BJ (cell line): Measurements from ENCODE around the gene FSTL3. TPM values are rescaled to one million over a fixed set of nuclear protein-coding genes. Genes with fewer than 3 reads are reported as not detected.

Source experiments
- CTCF ChIA-PET: fragments of 350-600 bp; formaldehyde crosslinking; extraction: SDS; loops from one replicate; lab custom pipeline; 2021; ENCODE audit warnings: antibody characterized with exemption, inconsistent platforms; lab: Yijun Ruan, JAX
- POLR2A ChIA-PET: fragments of 300-600 bp; sonication (Branson Sonifier 250); formaldehyde crosslinking; extraction: SDS; loops from one replicate; lab custom pipeline; 2021; ENCODE audit warnings: antibody characterized with exemption; lab: Charles Lee
- DNase-seq: peaks from one replicate; pipeline ENCODE4 v3.0.0-alpha.2; 2011; ENCODE audit warnings: low read depth
- H3K27me3 ChIP-seq: 2 replicates; pipeline ENCODE4 v1.6.0; 2011; ENCODE audit warnings: low read length; ENCODE audit not compliant: control insufficient read depth, insufficient read depth
- H3K36me3 ChIP-seq: 2 replicates; pipeline ENCODE4 v1.5.1; 2011; ENCODE audit warnings: low read length; ENCODE audit not compliant: control insufficient read depth, insufficient read depth
- H3K4me3 ChIP-seq: 2 replicates; pipeline ENCODE4 v1.5.1; 2011; ENCODE audit warnings: low read depth, mild to moderate bottlenecking, control low read depth, low read length
- polyA plus RNA-seq: library from polyadenylated mRNA; depleted of rRNA; stranded (reverse); fragments of >200 nt; gene quantifications from 2 replicates; pipeline ENCODE4 v1.2.3, GENCODE V29; 2011
- TF ChIP-seq, protein P1 (sequence below): IDR thresholded peaks from 2 replicates; pipeline ENCODE4 v1.5.1; 2011; ENCODE audit warnings: low read depth, mild to moderate bottlenecking, control low read depth, inconsistent platforms, low read length, moderate library complexity; ENCODE audit not compliant: insufficient read depth

The FSTL3 gene
- polyA plus RNA-seq, 1 experiment, result 83.2 TPM

DNA sequence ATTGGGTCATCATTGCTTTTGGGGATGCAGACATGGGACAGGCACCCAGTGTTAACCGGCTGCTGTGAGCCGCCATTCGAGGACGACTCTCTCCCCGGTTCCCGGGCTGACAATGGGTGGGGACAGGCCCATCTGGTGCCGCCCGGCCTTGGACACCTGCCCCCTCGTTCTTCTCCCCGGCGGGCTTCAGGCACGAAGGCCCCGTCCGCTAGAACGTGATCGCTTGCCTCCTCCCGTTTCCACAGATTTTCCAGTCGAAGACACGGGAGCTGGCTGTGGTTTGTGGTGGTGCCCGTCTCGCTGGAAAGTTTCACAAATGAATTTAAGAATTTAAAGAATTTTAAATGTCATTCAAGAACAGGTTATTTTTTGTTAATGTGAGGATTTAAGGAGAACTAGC is 34.6 kb downstream of the FSTL3 start:
- TF ChIP-seq, protein P1, sequence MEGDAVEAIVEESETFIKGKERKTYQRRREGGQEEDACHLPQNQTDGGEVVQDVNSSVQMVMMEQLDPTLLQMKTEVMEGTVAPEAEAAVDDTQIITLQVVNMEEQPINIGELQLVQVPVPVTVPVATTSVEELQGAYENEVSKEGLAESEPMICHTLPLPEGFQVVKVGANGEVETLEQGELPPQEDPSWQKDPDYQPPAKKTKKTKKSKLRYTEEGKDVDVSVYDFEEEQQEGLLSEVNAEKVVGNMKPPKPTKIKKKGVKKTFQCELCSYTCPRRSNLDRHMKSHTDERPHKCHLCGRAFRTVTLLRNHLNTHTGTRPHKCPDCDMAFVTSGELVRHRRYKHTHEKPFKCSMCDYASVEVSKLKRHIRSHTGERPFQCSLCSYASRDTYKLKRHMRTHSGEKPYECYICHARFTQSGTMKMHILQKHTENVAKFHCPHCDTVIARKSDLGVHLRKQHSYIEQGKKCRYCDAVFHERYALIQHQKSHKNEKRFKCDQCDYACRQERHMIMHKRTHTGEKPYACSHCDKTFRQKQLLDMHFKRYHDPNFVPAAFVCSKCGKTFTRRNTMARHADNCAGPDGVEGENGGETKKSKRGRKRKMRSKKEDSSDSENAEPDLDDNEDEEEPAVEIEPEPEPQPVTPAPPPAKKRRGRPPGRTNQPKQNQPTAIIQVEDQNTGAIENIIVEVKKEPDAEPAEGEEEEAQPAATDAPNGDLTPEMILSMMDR, result no peak
- peaks cover 12% of the 10 kb centered on the region for H3K27me3 ChIP-seq
- H3K36me3 ChIP-seq, result no peaks in the 10 kb centered on the region
- no peak for DNase-seq
- ChIA-PET POLR2A (no interaction called here), CTCF (interaction anchor here (0.6 to 1.0 kb wide), 2 partner anchors 23 to 29 kb away, joined by 3 read pairs; no protein-coding TSS in a partner anchor)
- H3K4me3 ChIP-seq, result no peak overlapping the region

DNA sequence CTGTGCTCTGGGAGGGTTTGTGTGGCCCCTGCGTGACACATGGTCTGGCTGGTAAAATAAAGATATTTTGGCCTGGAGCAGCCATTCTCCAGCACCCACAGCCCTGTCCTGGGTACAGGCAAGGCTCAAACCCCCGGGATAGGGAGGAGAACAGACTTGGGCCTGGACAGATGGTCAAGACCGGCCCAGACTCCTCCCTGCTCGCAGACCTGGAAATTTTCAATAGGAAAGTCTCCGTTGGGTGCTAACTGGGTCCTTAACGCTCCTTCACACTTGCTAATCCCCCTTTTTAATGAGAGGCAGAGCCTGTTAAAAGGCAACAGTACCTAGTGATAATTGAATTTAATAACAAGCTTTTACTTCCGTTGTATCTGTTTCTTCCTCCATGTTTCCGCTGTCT is 35.1 kb downstream of the FSTL3 start:
- TF ChIP-seq, protein P1, result no peak
- CTCF ChIA-PET, result interaction anchor here (1.0 kb wide), 1 partner anchor 29 kb away, joined by 3 read pairs; no protein-coding TSS in a partner anchor
- no peak for DNase-seq
- Histone ChIP-seq H3K27me3 (peaks cover 12% of the 10 kb centered on the region), H3K4me3 (no peak overlapping the region), H3K36me3 (no peaks in the 10 kb centered on the region)
- POLR2A ChIA-PET, result no interaction called here

DNA sequence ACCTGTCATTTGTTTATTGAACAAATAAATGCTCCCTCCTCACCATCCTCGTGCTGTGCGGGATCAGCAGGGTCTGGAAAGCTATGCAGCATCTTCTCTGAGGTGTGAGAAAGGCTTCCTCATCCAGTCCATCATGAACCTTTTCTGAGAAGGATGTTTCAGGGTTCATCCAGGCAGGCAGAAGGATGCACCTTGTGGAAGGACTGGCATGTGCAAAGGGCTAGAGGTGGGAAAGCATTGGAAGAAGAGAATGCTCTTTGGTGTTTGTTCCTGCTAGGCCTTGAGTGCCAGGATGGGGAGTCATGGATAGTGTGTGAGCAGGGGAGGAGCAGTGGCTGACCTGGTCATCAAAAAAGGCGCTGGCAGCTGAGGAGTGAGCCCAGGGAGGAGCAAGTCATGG is 39.2 kb downstream of the FSTL3 start:
- TF ChIP-seq, protein P1, result no peak
- ChIA-PET POLR2A (no interaction called here), CTCF (no interaction called here)
- Histone ChIP-seq H3K36me3 (no peaks in the 10 kb centered on the region), H3K27me3 (peaks cover 3% of the 10 kb centered on the region), H3K4me3 (no peak overlapping the region)
- DNase-seq, result no peak

DNA sequence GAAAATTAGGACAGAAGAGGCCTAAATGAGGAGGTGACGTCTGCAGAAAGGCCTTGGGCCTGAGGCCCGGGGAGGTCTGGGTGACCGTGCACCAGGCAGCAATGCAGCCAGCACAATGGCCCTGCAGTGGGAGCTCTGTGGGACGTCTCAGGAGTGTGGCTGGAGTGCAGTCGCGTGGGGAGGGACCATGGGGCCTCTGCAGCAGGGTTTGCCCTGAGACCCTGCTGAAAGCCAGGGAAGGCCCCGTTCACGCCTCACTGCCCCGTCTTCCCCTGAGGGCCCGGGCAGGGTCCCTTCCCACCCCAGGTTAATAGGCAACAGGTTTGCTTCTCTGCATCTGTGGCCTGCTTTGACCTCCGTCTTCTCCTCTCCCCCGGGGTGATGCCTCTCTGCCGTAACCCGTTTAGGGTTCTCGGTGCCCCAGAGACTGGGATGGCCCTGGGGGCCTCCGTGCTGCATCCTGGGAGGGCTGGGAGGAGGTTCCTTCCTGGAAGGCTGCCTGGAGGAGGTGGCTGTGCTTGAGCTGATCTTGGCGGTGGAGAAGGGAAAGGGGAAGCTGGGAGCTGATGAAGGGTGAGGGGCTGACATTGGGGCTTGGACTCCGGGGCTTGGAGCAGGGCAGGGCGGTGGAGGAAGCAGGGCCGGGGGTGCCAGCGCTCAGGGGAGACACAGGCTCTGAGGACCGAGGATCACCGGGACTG is 42.2 kb downstream of the FSTL3 start:
- TF ChIP-seq, protein P1, result no peak
- Histone ChIP-seq H3K36me3 (no peaks in the 10 kb centered on the region), H3K4me3 (no peak overlapping the region), H3K27me3 (peaks cover 5% of the 10 kb centered on the region; the same call in 1 of the 2 replicates)
- no peak for DNase-seq
- ChIA-PET POLR2A (no interaction called here), CTCF (interaction anchor here (1.0 kb wide), 1 partner anchor 16 kb away, joined by 3 read pairs; no protein-coding TSS in a partner anchor)

DNA sequence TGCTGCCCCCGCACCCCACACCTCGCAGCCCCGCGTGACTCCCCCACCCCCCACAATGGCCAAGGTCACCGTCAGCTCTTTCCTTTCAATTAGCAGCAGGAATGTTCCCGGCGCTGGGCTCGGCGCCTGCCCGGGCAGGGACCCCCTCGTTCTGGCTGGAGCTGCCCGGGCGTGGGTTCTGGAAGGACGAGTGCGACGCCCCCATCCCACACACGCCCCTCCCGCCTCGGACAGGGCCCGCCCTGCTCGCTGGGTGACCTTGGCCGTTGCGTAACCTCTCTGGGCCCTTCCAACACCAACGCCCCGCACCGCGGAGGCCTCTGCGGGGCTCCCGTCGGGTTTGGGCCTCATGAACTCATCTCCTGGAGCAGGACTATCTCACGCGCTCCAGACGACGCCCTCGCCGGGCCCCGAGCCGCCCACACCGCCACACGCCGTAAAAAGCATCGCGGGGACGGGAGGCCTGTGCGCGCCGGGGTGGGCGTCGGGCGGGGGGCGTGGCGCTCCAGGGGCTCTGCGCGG is 42.9 kb downstream of the FSTL3 start:
- POLR2A ChIA-PET, result no interaction called here
- H3K4me3 ChIP-seq, result no peak overlapping the region

More for the DNA sequence above, 42.9 kb downstream of the FSTL3 start:
- CTCF ChIA-PET, result no interaction called here
- no peaks in the 10 kb centered on the region for H3K36me3 ChIP-seq
- TF ChIP-seq, protein P1, result no peak
- H3K27me3 ChIP-seq, result peaks cover 5% of the 10 kb centered on the region; the same call in 1 of the 2 replicates
- peak; percentile 6 for DNase-seq
